ENCODE measurements around the gene CREB3L2. TPM values are rescaled to one million over a fixed set of nuclear protein-coding genes. Genes with fewer than 3 reads are reported as not detected.

CREB3L2 gene
- polyA plus RNA-seq, 2 of the 4 experiments (the other 2 are of a cell fraction), result 16.3 to 32.2 TPM

- WGBS (ENCODE audit: missing lambda C conversion rate), result 85% methylated on average over 2 of the region's 2 CpGs
- Histone ChIP-seq H3K27ac (peak overlapping the region in 1 of 2 experiments; percentile 7; a peak in 1 of 6 replicates), H3K4me2 (no peak overlapping the region)
Observed at GRCh38 chr7:137975768-137976167, 26.1 kb downstream of the CREB3L2 start.

DNA sequence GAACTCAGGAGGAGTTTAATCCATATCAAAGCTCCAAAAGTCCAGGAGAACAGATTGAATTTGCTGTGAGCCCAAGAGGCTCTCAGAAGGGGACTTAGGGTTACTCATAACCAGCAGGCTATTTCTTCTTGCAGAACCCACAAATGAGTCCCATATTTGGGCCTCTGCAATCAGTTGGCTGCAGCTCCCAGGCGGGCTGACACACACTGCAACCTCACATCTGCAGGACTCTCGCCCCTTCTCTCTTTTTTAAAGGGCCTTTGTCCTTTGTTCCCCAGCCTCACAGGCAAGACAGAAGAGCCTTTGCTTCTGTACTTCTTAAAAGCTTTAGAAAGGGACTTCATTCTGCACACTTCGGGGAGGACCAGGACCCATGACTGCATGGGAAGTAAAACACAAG is 26.7 kb downstream of the CREB3L2 start:
- ChIA-PET POLR2A (interaction anchor here (0.6 kb wide), 1 partner anchor 332 kb away, joined by 3 read pairs; no protein-coding TSS in a partner anchor), CTCF (interaction anchor here (1.0 to 2.2 kb wide), 2 partner anchors 27 to 44 kb away, joined by 4 to 11 read pairs; partner anchors contain the start of gene CREB3L2)
- Histone ChIP-seq H3K4me1 (peaks cover 54% of the 10 kb centered on the region), H3K4me3 (no peak overlapping the region), H3K9me3 (no peaks in the 10 kb centered on the region), H3K27ac (peak overlapping the region in 1 of 2 experiments; percentile 24; a peak in 1 of 6 replicates), H3K4me2 (no peak overlapping the region)
- FAIRE-seq (no peak), ATAC-seq (no peak), DNase-seq (ENCODE audit: low read depth in 1 of 2, low spot score in 1 of 2) (no peak)
- TF ChIP-seq KDM5A (IDR thresholded peaks at IDR 0.05), result no peak
- TF ChIP-seq FOSL2 (IDR thresholded peaks at IDR 0.05), result no peak
- TF ChIP-seq FOSL2 (CRISPR knock-in tag; IDR thresholded peaks at IDR 0.05), result no peak
- no peak for TF ChIP-seq EP300 (IDR thresholded peaks at IDR 0.05)
- no peak for TF ChIP-seq FOXS1 (CRISPR knock-in tag; IDR thresholded peaks at IDR 0.05)
- no peak for TF ChIP-seq JUNB (IDR thresholded peaks at IDR 0.05)
- TF ChIP-seq EHF (CRISPR knock-in tag; IDR thresholded peaks at IDR 0.05), result no peak
- no peak for TF ChIP-seq HOXA7 (CRISPR knock-in tag; IDR thresholded peaks at IDR 0.05)
- TF ChIP-seq, protein P1, sequence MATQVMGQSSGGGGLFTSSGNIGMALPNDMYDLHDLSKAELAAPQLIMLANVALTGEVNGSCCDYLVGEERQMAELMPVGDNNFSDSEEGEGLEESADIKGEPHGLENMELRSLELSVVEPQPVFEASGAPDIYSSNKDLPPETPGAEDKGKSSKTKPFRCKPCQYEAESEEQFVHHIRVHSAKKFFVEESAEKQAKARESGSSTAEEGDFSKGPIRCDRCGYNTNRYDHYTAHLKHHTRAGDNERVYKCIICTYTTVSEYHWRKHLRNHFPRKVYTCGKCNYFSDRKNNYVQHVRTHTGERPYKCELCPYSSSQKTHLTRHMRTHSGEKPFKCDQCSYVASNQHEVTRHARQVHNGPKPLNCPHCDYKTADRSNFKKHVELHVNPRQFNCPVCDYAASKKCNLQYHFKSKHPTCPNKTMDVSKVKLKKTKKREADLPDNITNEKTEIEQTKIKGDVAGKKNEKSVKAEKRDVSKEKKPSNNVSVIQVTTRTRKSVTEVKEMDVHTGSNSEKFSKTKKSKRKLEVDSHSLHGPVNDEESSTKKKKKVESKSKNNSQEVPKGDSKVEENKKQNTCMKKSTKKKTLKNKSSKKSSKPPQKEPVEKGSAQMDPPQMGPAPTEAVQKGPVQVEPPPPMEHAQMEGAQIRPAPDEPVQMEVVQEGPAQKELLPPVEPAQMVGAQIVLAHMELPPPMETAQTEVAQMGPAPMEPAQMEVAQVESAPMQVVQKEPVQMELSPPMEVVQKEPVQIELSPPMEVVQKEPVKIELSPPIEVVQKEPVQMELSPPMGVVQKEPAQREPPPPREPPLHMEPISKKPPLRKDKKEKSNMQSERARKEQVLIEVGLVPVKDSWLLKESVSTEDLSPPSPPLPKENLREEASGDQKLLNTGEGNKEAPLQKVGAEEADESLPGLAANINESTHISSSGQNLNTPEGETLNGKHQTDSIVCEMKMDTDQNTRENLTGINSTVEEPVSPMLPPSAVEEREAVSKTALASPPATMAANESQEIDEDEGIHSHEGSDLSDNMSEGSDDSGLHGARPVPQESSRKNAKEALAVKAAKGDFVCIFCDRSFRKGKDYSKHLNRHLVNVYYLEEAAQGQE (IDR thresholded peaks at IDR 0.05), result no peak
- TF ChIP-seq HOXB13 (CRISPR knock-in tag; IDR thresholded peaks at IDR 0.05; ENCODE audit: low read depth), result no peak
- TF ChIP-seq, protein P2, sequence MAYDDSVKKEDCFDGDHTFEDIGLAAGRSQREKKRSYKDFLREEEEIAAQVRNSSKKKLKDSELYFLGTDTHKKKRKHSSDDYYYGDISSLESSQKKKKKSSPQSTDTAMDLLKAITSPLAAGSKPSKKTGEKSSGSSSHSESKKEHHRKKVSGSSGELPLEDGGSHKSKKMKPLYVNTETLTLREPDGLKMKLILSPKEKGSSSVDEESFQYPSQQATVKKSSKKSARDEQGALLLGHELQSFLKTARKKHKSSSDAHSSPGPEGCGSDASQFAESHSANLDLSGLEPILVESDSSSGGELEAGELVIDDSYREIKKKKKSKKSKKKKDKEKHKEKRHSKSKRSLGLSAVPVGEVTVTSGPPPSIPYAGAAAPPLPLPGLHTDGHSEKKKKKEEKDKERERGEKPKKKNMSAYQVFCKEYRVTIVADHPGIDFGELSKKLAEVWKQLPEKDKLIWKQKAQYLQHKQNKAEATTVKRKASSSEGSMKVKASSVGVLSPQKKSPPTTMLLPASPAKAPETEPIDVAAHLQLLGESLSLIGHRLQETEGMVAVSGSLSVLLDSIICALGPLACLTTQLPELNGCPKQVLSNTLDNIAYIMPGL (CRISPR knock-in tag; IDR thresholded peaks at IDR 0.05; ENCODE audit: borderline replicate concordance), result no peak
- TF ChIP-seq PHF8 (IDR thresholded peaks at IDR 0.05; ENCODE audit: borderline replicate concordance, low read depth), result no peak
- no peak for TF ChIP-seq POLR2AphosphoS2 (conservative IDR thresholded peaks at IDR 0.05; ENCODE audit: low read length)
- no peak for TF ChIP-seq SREBF2 (IDR thresholded peaks at IDR 0.05)
- TF ChIP-seq RFX5 (IDR thresholded peaks at IDR 0.05), result no peak
- TF ChIP-seq RAD21 (conservative IDR thresholded peaks at IDR 0.05 in 1 of 2, IDR thresholded peaks at IDR 0.05 in 1 of 2), result no peak
- TF ChIP-seq HDAC2 (IDR thresholded peaks at IDR 0.05), result no peak
- TF ChIP-seq ZC3H11A (IDR thresholded peaks at IDR 0.05), result no peak
- WGBS (ENCODE audit: missing lambda C conversion rate), result 87% methylated on average over 3 of the region's 3 CpGs

More at GRCh38 chr7:137975768-137976167, 26.1 kb downstream of the CREB3L2 start:
- CTCF ChIA-PET, result interaction anchor here (1.0 to 2.2 kb wide), 2 partner anchors 27 to 44 kb away, joined by 4 to 11 read pairs; partner anchors contain the start of gene CREB3L2
- ATAC-seq, result no peak
- no peak for FAIRE-seq
- POLR2A ChIA-PET, result no interaction called here
- DNase-seq (ENCODE audit: low read depth in 1 of 2, low spot score in 1 of 2), result no peak
- peaks cover 54% of the 10 kb centered on the region for H3K4me1 ChIP-seq
- H3K9me3 ChIP-seq, result no peaks in the 10 kb centered on the region
- TF ChIP-seq JUNB (IDR thresholded peaks at IDR 0.05) (no peak), MAZ (IDR thresholded peaks at IDR 0.05; ENCODE audit: borderline replicate concordance, low read depth, low read length) (no peak)
- no peak overlapping the region for H3K4me3 ChIP-seq

Data from A549 (cell line).